ENCODE data around the gene DPP4.
"Not testable (repeated sequence)": the region's sequence is repeated elsewhere in the genome, so short reads cannot be mapped to it uniquely, and the experiment has no call there.

The DPP4 gene

GRCh38 chr2:162060532-162060931 is 13.5 kb downstream of the DPP4 start:
- DNase-seq (ENCODE audit: extremely low read depth in 1 of 2, low read depth in 1 of 2) = no peak

- no peak for DNase-seq (ENCODE audit: extremely low read depth in 1 of 2, low read depth in 1 of 2)
These were observed 14.9 kb downstream of the DPP4 start for GRCh38 chr2:162058973-162059668.

DNA sequence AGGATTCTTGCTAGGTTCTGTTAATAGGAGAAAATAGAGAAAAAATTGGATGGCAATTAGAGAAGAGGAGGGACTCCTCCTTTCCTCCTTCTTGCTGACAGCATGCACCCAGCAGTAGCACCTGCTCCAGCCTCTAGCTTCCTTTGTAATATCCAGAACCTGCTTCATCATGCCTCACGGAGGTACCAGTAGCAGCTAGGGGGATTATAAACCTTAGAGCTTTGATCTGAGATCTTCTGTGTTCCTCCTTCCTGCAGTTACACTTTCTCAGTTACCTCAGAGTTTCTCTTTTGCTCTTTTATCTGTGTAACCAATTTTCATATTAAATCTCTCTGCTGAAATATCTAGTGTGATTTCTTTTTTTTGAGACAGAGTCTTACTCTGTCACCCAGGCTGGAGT is 16.6 kb downstream of the DPP4 start:
- no peak for DNase-seq (ENCODE audit: extremely low read depth in 1 of 2, low read depth in 1 of 2)

GRCh38 chr2:162056796-162057399 is 17.1 kb downstream of the DPP4 start:
- DNase-seq (ENCODE audit: extremely low read depth in 1 of 2, low read depth in 1 of 2) = no peak

DNA sequence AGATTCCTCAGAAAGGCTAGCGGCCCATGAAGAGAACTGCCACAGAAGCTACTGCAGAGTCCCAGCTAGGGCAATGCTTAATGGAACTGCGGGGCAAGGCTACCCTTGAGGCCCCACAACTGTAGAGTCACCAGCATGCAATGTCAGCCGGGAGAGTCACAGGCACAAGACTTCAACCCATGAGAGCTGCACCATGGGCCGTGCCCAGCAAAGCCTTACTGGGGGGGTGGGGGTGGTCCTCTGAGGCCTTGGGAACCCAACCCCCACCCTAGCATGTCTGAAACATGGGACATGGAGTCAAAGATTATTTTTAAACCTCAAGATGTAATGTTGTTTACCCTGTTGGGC is 20.2 kb downstream of the DPP4 start:
- DNase-seq (ENCODE audit: extremely low read depth in 1 of 2, low read depth in 1 of 2) = no peak

- DNase-seq (ENCODE audit: extremely low read depth in 1 of 2, low read depth in 1 of 2) = no peak
These were observed 20.8 kb downstream of the DPP4 start for GRCh38 chr2:162053066-162053807.

DNA sequence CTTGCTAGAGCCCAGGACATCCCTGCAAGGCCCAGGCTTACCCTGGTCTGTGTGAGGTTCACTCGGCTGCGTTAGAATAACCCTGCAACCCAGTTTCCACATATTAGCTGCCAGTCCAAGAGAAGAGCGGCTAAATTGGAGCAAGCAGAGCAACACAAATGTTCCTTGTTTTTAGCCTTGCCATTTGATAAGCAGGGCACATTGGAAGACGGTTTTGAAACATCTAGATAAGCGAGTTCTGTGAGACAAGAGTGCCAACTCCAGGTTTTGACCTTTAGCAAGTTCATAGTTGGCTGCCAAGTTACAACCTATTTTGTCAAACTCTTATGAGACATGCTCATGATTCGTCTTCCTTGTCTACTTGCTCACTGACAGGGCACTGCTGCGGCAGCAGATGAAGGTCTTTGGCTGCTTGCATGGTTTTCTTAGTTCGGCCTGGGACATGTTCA is 23.5 kb downstream of the DPP4 start:
- DNase-seq (ENCODE audit: extremely low read depth in 1 of 2, low read depth in 1 of 2) = no peak

- not testable (repeated sequence) for DNase-seq (ENCODE audit: extremely low read depth in 1 of 2, low read depth in 1 of 2)
These were observed 24.9 kb downstream of the DPP4 start for GRCh38 chr2:162049089-162049488.

DNA sequence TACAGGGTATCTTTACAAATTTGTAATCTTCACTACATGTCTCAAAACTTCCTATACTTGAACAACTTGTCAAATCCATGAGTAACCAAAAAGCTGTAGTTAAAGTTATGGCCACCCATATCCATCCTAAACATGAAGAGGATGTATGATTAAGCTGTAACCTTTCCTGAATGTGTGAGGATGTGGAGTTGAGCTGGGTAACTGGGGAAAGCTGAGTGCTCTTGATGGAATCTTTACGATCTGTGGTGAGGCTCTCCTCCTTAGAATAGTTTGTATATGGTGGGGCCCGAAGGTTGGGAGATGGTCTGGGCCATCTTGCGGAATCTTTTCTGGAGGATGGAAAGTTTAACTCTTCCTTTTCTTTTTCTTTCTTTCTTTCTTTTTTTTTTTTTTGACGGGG is 29.4 kb downstream of the DPP4 start:
- DNase-seq (ENCODE audit: extremely low read depth in 1 of 2, low read depth in 1 of 2) = no peak

DNA sequence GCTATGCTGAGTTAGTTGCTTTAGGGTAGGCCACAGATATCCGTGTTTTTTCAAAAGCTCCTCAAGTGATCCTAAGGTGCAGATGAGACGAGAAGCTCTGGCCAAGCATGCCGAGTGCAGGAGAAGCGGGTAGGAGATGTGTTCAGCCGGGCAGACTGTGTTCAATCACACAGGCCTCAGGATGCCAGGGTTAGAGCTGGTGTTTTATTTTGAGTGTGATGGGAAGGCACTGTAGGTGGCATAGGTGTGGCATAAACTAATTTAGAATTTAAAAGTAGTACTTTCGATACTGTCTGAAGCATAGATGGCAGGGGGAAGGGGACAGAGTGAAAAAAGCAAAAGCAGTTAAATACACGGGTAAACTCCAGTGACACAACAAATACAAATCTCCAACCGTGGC is 30.9 kb downstream of the DPP4 start:
- DNase-seq (ENCODE audit: extremely low read depth in 1 of 2, low read depth in 1 of 2) = no peak

GRCh38 chr2:162041485-162041884 is 32.5 kb downstream of the DPP4 start:
- DNase-seq (ENCODE audit: extremely low read depth in 1 of 2, low read depth in 1 of 2) = no peak

- no peak for DNase-seq (ENCODE audit: extremely low read depth in 1 of 2, low read depth in 1 of 2)
These were observed 35.3 kb downstream of the DPP4 start for GRCh38 chr2:162038725-162039124.

GRCh38 chr2:162037886-162038285 is 36.1 kb downstream of the DPP4 start:
- DNase-seq (ENCODE audit: extremely low read depth in 1 of 2, low read depth in 1 of 2) = no peak

GRCh38 chr2:162037028-162037795 is 36.8 kb downstream of the DPP4 start:
- DNase-seq (ENCODE audit: extremely low read depth in 1 of 2, low read depth in 1 of 2) = no peak

DNA sequence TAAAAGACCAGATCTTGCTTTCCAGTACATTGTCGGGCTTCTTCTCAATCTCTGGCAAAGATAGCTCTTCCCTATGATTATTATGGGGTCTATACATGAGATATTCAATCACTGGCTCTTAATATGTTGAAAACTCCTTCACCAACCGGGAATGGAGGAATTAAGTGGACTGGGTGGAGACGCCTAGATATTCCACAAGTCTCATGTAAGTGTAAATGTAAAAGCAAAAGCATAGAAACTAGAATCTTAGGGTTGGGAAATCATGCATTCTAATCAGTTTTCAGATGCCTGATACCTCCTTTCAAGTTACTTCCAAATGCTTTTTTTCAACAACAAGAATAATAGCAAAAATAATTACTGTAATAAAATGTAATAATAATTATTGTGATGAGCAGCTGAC is 38.0 kb downstream of the DPP4 start:
- no peak for DNase-seq (ENCODE audit: extremely low read depth in 1 of 2, low read depth in 1 of 2)

- no peak for DNase-seq (ENCODE audit: extremely low read depth in 1 of 2, low read depth in 1 of 2)
These were observed 43.4 kb downstream of the DPP4 start for GRCh38 chr2:162030363-162031190.

DNA sequence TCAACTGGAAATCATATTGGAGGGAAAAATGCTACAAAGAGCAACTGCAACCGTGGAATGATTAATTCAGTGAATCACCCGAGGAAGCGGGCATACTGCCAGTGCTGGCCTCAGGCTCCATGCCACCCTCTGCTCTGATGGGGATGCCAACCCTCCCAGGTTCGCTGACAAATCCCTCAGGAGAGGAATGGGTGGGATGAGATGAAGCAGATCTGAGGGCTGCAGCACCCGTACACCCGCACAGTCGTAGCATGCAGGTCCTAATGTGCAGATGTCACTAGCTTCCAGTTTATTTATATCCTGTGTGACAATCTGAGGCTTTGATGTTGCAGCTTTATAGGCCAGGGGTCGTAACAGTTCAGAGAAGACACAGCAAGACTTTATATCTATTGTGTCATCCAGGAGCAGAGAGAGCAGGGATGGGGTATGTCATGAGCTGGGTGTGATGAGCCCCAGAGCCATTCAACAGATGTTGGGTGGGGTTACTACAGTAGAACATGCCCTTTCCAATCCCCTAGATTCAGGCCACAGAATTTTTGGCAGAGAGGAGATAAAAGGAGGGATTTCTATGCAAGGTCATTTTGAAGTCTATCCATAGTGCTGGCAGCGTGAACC is 44.6 kb downstream of the DPP4 start:
- no peak for DNase-seq (ENCODE audit: extremely low read depth in 1 of 2, low read depth in 1 of 2)

DNA sequence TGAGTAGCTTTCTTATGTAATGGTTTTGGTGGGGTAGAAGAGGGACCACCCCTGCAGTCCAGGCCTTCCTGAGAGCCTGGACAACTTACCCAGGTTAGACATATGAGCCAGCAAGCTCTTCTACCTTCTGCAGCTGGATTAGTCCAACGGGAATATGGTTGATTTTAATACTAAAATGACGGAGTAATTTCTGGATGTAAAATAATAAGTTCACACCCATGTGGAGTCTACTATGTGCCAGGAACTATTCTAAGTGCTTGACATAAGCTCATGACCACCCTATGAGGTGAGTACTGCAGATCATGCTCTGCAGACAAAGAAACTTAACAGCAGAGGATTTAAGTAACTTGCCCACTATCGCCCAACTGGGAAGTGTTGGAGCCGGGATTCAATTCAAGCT is 45.5 kb downstream of the DPP4 start:
- DNase-seq (ENCODE audit: extremely low read depth in 1 of 2, low read depth in 1 of 2) = no peak

DNA sequence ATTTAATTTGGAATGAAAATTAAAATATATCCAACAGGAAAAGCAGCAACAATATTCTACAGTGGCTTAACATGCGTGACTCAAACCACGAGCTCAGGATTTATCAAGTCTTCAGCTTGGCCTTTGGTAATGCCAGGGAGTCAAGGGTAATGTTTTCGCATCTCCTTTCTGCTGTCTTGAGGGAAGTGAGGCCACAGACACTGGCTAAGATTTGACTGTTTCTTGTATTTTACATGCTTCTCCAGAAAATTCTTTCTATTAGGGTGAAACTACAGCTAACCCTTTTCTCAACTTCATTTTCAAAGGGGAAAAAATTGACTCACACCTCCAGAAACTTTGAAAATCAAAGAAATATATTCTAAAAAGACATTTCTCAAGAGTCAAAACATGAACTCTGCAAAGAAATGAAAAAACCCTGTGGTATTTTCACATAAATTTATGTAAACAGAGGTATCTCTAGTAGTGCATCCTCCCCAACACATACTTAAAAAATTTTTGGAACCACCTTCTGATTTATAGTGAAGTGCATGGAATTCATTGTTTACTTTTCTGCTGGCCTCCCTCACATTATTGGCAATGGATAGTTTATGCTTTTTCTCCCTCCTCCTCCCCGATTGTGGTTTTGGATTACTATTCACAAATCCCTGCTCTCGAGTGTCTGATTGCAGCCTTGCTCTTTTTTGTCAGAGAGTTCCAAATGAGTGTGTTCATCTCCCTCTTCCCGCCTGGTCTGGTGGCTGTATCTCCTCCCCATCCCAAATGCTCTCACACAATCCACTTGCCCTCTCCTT is 48.7 kb downstream of the DPP4 start:
- no peak for DNase-seq (ENCODE audit: extremely low read depth in 1 of 2, low read depth in 1 of 2)
